BJ (cell line): ENCODE data around the gene SCYL1. TPM values are rescaled to one million over a fixed set of nuclear protein-coding genes. Genes with fewer than 3 reads are reported as not detected.

Experiments used
- CTCF ChIA-PET: fragments of 350-600 bp; formaldehyde crosslinking; extraction: SDS; loops from one replicate; lab custom pipeline; 2021; ENCODE audit warnings: antibody characterized with exemption, inconsistent platforms; lab: Yijun Ruan, JAX
- POLR2A ChIA-PET: fragments of 300-600 bp; sonication (Branson Sonifier 250); formaldehyde crosslinking; extraction: SDS; loops from one replicate; lab custom pipeline; 2021; ENCODE audit warnings: antibody characterized with exemption; lab: Charles Lee
- DNase-seq: peaks from one replicate; pipeline ENCODE4 v3.0.0-alpha.2; 2011; ENCODE audit warnings: low read depth
- H3K27me3 ChIP-seq: 2 replicates; pipeline ENCODE4 v1.6.0; 2011; ENCODE audit warnings: low read length; ENCODE audit not compliant: control insufficient read depth, insufficient read depth
- H3K36me3 ChIP-seq: 2 replicates; pipeline ENCODE4 v1.5.1; 2011; ENCODE audit warnings: low read length; ENCODE audit not compliant: control insufficient read depth, insufficient read depth
- H3K4me3 ChIP-seq: 2 replicates; pipeline ENCODE4 v1.5.1; 2011; ENCODE audit warnings: low read depth, mild to moderate bottlenecking, control low read depth, low read length
- polyA plus RNA-seq: library from polyadenylated mRNA; depleted of rRNA; stranded (reverse); fragments of >200 nt; gene quantifications from 2 replicates; pipeline ENCODE4 v1.2.3, GENCODE V29; 2011
- TF ChIP-seq, protein P1 (sequence below): IDR thresholded peaks from 2 replicates; pipeline ENCODE4 v1.5.1; 2011; ENCODE audit warnings: low read depth, mild to moderate bottlenecking, control low read depth, inconsistent platforms, low read length, moderate library complexity; ENCODE audit not compliant: insufficient read depth

Gene SCYL1
- polyA plus RNA-seq, 1 experiment: 134 TPM

- no peaks in the 10 kb centered on the region for H3K36me3 ChIP-seq
- H3K27me3 ChIP-seq: no peaks in the 10 kb centered on the region
- DNase-seq: peak; percentile 94
- H3K4me3 ChIP-seq: peak overlapping the region; percentile 16
- TF ChIP-seq, protein P1, sequence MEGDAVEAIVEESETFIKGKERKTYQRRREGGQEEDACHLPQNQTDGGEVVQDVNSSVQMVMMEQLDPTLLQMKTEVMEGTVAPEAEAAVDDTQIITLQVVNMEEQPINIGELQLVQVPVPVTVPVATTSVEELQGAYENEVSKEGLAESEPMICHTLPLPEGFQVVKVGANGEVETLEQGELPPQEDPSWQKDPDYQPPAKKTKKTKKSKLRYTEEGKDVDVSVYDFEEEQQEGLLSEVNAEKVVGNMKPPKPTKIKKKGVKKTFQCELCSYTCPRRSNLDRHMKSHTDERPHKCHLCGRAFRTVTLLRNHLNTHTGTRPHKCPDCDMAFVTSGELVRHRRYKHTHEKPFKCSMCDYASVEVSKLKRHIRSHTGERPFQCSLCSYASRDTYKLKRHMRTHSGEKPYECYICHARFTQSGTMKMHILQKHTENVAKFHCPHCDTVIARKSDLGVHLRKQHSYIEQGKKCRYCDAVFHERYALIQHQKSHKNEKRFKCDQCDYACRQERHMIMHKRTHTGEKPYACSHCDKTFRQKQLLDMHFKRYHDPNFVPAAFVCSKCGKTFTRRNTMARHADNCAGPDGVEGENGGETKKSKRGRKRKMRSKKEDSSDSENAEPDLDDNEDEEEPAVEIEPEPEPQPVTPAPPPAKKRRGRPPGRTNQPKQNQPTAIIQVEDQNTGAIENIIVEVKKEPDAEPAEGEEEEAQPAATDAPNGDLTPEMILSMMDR: peak; percentile 55
- ChIA-PET CTCF (interaction anchor here (0.5 to 5.8 kb wide), 13 partner anchors 8 to 109 kb away, joined by 3 to 62 read pairs (median 6); partner anchors contain the start of gene MALAT1), POLR2A (interaction anchor here (0.9 to 5.1 kb wide), 10 partner anchors 8 to 59 kb away, joined by 3 to 137 read pairs (median 10); partner anchors contain the start of genes MALAT1 and NEAT1)
Observed at GRCh38 chr11:65479184-65480145, 45.4 kb upstream of the SCYL1 start.

- ChIA-PET POLR2A (interaction anchor here (0.8 to 1.4 kb wide), 6 partner anchors 10 to 59 kb away, joined by 3 to 24 read pairs (median 4); partner anchors contain the start of genes MALAT1 and NEAT1), CTCF (interaction anchor here (1.4 kb wide), 2 partner anchors 27 to 35 kb away, joined by 4 to 5 read pairs; no protein-coding TSS in a partner anchor)
- no peaks in the 10 kb centered on the region for H3K36me3 ChIP-seq
- TF ChIP-seq, protein P1: no peak
- no peaks in the 10 kb centered on the region for H3K27me3 ChIP-seq
- no peak for DNase-seq
- no peak overlapping the region for H3K4me3 ChIP-seq
Observed at GRCh38 chr11:65482306-65482850, 42.5 kb upstream of the SCYL1 start.

DNA sequence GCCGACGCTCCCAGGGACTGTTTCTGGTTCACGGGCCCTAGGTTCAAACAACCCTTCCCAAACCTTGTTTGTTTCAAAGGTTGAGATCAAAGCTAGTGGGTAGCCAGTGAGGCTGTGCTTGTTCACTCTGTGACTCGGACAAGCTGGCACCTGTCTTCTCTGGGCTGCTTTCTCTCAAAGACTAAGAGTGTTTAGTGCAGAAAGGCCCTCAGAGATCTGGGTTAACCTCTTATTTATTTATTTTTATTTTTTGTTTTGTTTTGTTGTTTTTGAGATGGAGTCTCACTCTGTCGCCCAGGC lies 39.0 kb upstream of the SCYL1 start:
- no peak overlapping the region for H3K4me3 ChIP-seq
- CTCF ChIA-PET: interaction anchor here (1.2 to 1.4 kb wide), 2 partner anchors 13 to 14 kb away, joined by 3 to 4 read pairs; partner anchors contain the start of gene MALAT1
- no peaks in the 10 kb centered on the region for H3K36me3 ChIP-seq
- no peak for DNase-seq
- TF ChIP-seq, protein P1: no peak
- H3K27me3 ChIP-seq: no peaks in the 10 kb centered on the region
- POLR2A ChIA-PET: interaction anchor here (1.3 kb wide), 1 partner anchor 14 kb away, joined by 8 read pairs; the partner anchor contains the start of gene MALAT1

GRCh38 chr11:65486570-65487466 lies 38.1 kb upstream of the SCYL1 start:
- ChIA-PET POLR2A (interaction anchor here (0.7 to 4.5 kb wide), 5 partner anchors 7 to 172 kb away, joined by 3 to 108 read pairs (median 5); partner anchors contain the start of genes CDC42EP2, MALAT1 and NEAT1), CTCF (interaction anchor here (0.8 to 7.3 kb wide), 5 partner anchors 9 to 71 kb away, joined by 3 to 62 read pairs (median 4); no protein-coding TSS in a partner anchor)
- TF ChIP-seq, protein P1: no peak
- no peaks in the 10 kb centered on the region for H3K27me3 ChIP-seq
- no peaks in the 10 kb centered on the region for H3K36me3 ChIP-seq
- H3K4me3 ChIP-seq: no peak overlapping the region
- no peak for DNase-seq
